ENCODE data around the gene KDM4B.
A peak's percentile ranks its signal among the peaks of the same experiment; 100 is the strongest.

KDM4B gene

DNA sequence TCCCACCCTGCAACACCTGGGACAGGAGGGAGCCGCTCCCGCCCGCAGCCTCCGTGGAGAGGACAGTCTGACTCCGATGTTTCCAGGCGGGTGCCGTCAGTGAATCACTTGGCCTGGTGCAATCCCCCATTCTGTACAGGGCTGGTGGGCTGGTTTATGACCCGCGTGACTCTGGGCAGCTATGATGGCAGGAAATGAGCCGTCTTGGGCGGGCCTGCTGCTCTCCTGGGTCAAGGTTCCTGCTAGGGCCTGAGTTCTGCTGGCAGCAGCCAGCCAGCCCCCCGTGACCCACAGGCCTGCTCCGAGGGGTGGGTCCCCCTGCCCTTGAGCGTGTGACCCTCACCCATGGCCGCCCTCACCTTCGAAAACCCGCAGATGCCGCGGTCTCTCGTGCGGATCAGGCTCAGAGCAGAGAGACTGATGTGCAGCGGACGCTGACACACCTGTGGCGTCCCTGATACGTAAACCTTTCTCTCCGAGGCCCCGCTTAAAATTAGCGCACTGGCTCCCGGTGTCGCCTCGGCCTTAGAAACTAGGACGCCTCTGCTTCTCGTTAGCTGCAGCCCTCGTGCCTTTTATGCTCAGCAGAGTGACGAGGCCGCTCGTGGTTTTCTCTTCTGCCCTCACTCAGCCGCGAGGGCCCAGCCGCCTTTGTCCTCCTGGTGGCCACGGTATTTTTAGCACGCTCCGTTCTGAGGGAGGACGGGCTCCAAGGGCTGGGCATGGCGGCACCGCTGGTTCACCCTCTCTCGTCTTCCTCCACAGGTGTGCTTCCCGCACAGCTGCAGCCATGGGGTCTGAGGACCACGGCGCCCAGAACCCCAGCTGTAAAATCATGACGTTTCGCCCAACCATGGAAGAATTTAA is 63.4 kb downstream of the KDM4B start:
- no peak for DNase-seq (ENCODE audit: low read depth in 2 of 2, low spot score in 1 of 2)

DNA sequence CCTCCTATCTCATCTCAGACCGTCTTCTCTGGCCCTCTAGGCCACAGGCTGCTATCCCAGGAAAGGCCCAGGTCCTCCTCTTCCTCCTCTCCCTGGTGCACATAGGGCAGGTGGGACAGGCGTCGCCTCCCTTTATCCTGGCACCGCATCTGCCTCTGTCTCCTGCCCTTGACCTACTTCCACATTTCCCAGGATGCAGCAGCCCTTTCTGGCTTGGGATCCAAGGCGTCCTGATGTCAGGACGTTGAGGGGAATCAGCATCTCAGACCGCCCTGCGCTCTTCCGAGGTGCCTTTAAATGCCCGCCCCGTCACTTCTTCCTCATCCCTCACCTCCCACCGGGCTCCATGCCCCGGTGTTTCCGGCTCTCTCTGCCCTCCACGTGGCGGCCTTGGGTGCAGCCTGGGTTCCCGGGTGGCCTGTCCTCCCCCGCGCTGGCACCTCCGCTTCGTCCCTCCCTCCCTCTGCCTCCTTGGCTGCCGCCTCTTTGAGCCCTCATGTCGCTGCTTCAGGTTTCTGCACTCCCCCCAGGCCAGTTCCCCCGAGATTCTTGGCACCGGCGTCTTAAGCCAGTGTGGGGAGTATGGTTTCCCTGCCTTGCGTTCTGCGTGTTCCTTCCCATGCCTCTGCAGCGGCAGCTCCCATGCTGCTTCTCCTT is 66.3 kb downstream of the KDM4B start:
- no peak for DNase-seq (ENCODE audit: low read depth in 2 of 2, low spot score in 1 of 2)

DNA sequence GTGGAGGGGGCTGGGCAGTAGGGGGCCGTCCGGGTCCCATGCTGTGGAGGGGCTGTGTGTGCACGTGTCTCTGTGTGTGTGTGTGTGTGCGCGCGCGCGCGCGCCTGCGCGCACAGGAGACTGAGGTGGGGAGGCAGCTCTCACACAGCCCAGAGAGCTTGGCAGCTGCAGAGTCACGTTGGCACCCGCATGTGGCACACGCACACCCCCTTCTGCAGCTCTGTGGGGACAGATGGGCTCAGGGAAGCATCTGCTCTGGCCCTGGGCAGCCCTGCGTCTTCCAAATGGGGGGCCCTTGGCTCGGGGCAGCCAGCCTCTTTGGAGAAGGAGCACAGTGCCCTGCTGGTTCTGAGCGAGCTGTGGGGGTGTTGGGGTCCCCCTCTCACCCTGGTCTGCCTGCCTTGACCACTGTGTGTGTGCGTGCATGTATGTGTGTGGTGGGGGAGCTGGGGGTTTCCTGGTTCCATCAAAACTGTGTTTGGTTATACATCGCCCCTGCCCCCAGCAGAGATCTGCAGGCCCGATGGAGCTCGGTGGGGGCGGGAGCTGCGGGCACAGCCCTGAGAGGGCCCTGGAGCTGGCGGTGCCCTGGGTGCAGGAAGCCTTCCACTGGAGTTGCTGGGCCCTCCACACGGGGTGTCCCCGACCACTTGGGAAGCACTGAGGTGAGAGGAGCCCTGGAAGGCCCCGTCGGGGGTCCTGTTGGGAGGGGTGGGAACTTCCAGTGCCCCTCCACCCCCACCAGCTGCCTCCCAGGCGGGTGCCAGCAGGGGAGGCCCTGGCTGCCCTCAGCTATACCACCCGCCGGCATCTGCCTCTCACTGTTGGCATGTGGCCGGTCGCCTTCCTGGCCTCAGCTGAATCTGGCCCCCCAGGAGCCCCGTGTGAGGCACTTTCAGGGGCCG is 67.1 kb downstream of the KDM4B start:
- no peak for DNase-seq (ENCODE audit: low read depth in 2 of 2, low spot score in 1 of 2)

DNA sequence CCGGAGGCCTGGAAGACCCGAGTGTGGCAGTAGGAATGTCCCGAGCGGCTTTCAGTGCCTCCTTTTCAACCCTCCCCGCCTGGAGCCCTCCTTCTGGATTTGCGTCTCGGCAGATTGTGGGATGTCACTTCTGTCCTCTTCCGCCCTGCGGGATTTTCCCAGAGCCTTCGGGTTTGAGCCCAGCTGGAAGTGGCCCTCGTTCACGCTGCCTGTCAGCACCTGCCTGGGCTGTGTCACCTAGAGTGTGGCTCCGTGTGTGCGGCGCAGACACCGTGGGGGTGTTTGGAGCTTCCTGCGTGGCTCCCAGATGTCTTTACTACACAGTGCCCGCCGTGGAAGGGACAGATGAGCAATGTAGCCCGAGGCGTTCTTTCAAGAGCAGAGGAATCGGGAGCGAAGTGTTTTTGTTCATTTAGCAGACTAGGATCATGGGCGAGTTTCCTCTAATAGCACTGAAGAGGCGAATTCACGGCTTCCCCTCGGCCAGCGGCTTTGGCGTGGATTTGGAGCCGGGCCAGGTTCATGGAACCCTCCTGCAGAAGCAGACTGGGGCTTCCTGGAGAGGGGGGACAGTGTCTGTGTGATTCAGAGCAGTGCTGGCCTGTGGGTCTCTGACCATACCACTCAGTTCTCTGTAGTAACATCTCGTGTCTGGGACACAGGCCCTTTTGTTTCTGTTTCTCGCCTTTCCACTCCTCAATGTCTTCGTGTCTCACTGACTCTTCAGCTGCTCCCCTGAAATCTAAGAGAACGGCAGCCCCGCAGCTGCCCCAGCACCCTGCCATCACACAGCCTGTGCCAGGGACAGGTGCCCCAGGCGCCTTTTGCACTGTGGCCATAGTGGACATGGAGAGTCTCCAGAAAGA is 68.0 kb downstream of the KDM4B start:
- no peak for DNase-seq (ENCODE audit: low read depth in 2 of 2, low spot score in 1 of 2)

DNA sequence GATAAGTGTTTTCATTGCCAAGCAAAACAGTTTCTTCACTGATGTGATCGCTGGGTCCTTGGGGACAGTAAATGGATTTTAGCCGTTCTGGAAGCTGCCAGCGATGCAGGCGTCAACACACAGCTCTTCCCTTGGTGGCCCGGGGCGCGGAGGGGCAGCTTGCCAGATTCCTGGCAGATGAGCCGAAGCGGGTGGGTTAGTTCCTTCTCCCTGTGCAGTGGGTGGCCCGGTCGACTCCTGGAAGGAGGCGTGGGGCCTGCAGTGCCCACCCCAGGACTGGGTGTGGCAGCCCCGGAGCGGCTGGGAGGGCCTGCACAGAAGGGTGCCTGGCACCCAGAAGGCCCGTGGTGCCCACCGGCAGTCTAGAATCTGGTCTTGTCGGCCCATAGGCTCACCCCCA is 69.0 kb downstream of the KDM4B start:
- no peak for DNase-seq (ENCODE audit: low read depth in 2 of 2, low spot score in 1 of 2)

DNA sequence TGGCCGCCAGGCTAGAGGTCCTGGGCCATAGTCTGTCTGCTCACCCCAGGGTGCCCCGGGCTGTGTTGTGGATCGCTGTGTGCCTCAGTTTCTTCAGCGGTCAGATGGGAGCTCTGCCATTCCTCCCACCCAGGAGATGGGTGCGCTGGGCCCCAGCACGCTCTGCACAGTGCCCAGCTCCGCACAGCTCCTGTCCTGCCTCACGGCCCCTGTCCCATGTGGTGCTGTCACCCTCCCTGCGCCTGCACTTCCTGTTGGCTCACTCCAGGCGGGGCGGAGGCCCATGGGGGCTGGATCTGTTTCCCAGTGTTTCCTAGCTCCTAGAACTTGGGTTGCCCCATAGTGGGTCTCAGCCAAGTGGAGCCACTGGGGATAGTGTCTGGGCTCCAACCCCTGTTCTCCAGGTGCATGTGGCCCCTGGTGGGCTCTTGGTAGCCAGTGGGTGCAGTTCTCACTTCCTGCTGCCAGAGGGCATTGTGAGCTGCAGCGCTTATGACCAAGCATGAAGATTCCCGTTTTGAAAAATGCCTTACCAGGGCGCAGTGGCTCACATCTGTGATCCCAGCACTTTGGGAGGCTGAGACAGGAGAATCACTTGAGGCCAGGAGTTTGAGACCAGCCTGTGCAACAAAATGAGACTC is 69.8 kb downstream of the KDM4B start:
- no peak for DNase-seq (ENCODE audit: low read depth in 2 of 2, low spot score in 1 of 2)

DNA sequence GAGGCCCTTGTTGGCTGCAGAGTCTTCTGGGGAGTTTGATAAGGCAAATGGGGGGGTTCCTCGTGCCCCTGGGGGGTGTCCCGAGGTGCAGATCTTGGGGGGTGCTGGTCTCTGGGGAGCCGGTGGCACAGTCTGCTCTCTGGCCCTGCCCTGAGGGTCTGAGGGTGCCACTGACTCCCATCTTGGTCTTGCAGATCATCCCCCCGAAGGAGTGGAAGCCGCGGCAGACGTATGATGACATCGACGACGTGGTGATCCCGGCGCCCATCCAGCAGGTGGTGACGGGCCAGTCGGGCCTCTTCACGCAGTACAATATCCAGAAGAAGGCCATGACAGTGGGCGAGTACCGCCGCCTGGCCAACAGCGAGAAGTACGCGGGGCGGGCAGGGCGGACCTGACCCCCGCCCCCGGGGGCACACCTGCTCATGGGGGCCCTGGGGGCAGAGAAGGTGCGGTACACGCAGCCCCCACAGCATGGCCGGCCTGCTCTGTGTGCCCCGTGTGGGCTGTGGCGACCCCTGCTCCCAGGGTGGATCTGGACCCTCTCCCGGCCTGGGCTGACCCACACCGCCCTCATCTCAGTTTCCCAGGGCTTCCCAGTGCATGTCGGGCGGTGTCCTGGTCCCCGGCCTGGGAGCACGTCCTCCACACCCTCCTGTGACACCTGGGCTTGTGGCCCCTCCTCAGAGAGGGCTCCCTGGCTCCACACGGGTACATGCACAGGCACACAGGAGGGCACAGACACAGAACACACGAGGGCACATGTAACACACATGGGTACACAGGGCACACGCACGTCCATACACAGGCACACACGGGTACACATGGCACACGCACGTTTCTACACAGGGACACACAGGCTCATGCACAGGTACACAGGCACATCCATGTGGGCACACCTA is 71.0 kb downstream of the KDM4B start:
- no peak for DNase-seq (ENCODE audit: low read depth in 2 of 2, low spot score in 1 of 2)

DNA sequence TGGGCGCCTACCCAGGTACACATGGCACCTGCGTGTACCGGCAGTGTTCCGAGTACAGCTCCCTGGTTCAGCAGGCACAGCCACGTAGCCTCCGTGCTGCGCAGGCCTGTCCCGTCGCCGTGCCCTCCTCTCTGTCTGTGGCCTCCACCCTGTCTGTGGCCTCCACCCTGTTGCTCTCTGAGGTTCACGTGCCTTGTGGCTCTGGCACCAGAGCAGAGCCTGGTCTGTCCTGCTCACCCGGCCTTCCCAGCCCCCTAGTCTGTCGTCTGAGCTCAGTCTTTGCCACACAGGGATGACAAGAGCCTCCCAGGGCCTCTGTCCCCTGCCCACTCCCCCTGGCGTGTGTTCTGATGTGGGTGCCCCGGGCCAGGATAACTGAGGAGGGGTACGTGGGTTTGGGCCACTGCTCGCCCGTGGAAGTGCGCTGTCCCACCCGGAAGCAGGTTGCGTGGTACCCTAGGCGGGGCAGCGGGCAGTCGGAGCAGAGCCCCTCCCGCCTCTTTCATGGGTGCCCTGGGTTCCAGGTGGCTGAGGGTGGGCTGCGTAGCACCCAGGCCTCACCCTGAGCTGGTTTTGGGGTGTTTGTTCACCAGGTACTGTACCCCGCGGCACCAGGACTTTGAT is 71.7 kb downstream of the KDM4B start:
- no peak for DNase-seq (ENCODE audit: low read depth in 2 of 2, low spot score in 1 of 2)

DNA sequence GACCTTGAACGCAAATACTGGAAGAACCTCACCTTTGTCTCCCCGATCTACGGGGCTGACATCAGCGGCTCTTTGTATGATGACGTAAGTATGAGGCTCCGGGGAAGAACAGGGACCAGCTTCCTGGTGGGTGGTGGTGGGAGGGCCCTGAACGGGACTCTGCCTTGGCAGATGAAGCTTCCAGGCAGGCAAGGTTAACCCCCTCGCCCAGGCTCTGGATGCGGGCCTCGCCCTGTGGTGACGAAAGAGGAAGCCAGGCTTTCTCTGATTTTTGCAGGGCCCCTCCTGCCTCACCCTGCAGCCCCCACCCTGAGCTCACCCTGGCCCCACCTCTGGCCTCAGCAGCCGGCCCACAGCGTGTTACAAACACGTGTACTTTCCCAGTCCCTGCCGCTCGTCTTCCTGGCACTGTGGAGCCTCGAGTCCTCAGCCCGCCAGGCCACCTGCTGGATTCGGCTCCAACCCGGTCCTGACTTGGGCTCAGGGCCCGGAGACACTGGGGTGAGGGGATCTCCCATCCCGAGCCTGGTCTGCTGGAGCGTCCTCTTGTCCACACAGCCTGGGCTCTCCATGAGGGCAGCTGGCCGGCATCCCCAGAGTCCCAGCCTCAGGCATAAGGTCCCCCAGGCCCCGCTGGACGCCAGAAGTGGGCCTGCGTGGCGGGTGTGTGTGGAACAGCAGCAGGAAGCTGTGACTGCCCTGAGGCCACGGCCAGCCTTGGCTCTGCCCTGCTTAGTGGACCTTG is 72.4 kb downstream of the KDM4B start:
- no peak for DNase-seq (ENCODE audit: low read depth in 2 of 2, low spot score in 1 of 2)

DNA sequence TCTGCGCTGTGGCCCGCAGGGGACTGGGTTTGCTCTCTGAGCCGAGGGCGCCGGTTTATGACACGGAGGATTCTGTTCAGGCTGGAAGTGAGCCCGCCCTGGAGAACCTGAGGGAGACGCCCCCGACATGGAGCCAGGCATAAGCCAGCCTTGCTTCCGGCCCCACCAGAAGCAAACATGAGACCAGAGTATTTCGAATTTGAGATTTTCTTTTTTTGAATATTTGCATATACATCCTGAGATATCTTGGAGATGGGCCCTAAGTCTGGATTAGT is 72.9 kb downstream of the KDM4B start:
- no peak for DNase-seq (ENCODE audit: low read depth in 2 of 2, low spot score in 1 of 2)

DNA sequence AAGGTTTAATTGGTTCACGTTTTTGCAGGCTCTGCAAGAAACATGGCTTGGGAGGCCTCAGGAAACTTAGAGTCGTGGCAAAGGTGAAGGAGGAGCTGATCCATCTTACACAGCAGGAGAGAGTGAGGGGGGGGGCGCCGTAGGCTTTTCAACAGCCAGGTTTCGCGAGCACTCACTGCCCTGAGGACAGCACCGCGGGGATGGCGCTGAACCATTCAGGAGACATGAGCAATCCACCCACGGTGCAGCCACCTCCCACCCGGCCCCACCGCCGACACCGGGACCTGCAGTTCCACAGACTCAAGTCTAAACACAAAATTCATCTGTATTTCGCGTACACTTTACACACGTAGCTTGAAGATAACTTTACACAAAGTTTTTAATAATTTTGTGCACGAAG is 73.6 kb downstream of the KDM4B start:
- DNase-seq (ENCODE audit: low read depth in 2 of 2, low spot score in 1 of 2): no peak

DNA sequence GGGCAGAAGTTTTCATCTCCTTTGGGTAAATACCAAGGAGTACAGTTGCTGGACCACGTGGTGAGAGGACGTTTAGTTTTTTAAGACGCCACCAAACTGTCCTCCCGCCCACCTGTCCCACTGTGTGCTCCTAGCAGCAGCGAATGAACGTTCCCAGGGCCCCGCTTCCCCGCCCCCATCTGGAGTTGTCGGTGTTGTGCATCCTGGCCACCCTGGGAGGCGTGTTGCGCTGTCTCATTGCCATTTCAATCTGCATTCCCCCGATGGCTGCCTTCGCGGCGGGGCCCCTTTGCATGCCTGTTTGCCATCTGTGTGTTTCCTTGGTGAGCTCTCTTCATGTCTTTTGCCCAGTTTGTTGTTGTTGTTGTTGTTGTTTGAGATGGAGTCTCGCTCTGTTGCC is 76.1 kb downstream of the KDM4B start:
- DNase-seq (ENCODE audit: low read depth in 2 of 2, low spot score in 1 of 2): no peak

DNA sequence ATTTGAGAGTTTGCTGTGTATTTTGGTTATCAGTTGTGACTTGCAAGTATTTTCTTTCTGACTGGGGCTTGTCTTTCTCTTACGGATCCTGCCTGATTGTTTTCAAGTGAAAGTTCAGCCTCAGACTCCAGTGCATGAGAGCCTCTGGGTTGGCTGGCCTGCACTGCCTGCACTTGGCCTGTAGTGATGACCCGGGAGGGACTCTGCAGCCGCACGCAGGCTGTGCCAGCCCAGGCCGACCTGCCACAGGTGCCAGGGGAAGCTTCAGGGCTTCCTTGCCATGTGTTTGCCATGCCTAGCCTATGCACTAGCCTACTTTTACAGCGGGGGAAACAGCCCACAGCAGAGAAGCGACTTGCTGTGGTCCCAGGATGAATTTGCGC is 77.0 kb downstream of the KDM4B start:
- DNase-seq (ENCODE audit: low read depth in 2 of 2, low spot score in 1 of 2): no peak

DNA sequence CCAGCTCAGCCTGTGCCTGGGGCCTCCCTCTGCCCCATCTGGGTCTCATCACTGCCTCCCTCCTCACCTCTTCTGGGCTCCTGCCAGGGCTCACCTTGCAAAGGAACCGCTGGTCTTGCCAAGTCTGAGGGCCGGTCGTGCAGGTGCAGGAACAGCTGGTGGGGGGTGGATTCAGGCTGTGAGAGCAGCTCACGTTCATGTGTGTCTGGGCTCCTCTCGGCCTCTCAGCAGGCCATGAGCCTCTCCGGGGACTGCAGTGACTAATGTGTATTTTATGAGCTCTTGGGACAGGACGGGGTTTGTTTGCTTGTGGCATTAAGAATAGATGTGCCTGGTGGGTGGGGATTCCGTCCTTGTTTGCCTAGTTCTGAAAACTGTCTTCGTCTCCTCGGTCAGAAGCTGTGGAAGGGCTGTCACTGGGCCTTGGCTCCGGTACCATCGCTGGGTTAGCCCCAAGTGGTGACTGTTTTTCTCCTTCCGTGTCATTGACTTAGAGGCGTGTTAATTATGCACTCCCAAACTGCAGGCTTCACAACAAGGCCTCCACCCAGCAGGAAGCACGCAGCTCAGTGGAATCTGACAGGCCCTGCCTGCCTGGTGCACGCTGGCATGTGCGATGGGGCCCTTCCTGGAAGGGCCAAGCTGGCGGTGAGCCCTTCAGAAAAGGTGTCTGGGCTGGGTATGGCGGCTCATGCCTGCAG is 77.6 kb downstream of the KDM4B start:
- DNase-seq (ENCODE audit: low read depth in 2 of 2, low spot score in 1 of 2): no peak

DNA sequence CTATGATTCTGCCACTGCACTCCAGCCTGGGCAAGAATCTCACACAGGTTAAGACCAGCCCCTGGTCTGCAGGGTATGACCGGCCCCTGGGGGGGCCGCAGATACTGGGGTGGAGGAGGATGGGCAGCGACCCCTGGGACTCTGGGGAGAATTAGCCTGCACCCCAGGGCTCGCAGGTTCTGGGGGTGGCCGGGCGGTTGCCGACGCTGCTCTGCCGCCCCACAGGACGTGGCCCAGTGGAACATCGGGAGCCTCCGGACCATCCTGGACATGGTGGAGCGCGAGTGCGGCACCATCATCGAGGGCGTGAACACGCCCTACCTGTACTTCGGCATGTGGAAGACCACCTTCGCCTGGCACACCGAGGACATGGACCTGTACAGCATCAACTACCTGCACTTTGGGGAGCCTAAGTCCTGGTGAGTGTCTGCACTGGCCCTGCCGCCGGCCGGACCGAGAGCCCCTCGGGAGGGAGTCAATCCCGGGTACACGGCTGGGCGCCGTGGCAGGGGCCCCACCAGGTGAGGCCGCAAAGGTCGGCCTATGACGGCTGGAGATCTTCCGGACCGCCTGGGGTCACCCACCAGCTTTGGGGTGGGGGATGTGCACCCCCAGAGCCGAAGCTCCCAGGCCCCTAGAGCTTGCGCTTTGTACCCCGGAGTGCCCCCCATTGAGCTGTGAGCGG is 78.5 kb downstream of the KDM4B start:
- no peak for DNase-seq (ENCODE audit: low read depth in 2 of 2, low spot score in 1 of 2)

DNA sequence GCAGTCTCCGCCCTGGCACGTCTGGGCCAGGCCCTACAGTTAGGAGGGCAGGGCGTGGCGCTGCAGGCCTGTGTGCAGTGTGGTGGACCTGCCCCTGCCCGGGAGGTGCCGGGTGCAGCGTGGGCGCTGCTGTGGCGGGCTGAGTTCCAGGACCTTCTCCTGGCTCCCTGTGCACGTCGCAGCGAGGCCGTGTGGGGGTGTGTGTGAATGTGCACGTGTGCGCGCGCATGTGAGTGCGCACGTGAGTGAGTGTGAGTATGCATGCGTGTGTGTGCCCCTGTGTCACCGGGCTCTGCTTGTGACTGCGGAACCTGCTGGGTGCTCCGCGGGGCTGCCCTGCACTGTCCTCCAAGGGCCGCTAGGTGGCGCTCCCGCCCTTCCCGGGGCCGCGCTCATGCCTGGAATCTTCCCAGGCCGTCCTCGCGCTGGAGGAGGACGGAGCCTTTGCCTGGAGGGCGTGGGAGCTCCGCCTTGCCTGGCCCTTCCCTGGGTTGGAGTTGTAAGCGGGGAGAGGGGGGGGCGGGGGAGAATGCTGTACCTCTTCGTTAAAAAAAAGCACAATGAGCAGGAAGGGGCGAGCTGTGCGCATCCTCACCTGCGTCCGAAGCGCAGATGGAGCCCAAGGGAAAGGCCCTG is 79.3 kb downstream of the KDM4B start:
- DNase-seq (ENCODE audit: low read depth in 2 of 2, low spot score in 1 of 2): peak in 1 of 2 donors; percentile 16

Data from stimulated activated CD8-positive, alpha-beta memory T cell treated with anti-CD3 and anti-CD28 coated beads, Interleukin-4, amount 100 ng/mL, for 4 hours (primary cell).